ENCODE results near the gene PALLD. TPM values are rescaled to one million over a fixed set of nuclear protein-coding genes. Genes with fewer than 3 reads are reported as not detected.

PALLD gene
- total RNA-seq, 1 donor from 2014 or later = 93.5 TPM

DNA sequence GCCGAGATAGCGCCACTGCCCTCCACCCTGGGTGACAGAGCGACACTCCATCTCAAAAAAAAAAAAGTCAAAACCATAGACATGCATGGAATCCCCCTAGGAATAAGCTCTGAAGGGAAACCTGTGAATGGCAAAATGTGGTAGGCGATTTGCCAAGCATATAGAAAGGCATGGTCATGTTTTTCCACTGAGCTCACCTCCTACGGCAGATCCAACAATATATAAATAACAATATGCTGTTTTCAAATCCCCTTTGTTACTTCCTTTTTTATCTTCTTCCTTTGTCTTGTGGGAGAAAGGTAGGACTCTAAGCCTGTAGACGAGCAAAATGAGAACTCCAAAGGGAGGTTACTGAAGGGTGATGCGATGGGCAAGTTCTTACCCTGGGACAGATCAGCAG is 219.0 kb downstream of the PALLD start:
- no peak overlapping the region for H3K4me3 Mint-ChIP-seq
- H3K27ac Mint-ChIP-seq = no peak overlapping the region
- TF ChIP-seq, protein P1, sequence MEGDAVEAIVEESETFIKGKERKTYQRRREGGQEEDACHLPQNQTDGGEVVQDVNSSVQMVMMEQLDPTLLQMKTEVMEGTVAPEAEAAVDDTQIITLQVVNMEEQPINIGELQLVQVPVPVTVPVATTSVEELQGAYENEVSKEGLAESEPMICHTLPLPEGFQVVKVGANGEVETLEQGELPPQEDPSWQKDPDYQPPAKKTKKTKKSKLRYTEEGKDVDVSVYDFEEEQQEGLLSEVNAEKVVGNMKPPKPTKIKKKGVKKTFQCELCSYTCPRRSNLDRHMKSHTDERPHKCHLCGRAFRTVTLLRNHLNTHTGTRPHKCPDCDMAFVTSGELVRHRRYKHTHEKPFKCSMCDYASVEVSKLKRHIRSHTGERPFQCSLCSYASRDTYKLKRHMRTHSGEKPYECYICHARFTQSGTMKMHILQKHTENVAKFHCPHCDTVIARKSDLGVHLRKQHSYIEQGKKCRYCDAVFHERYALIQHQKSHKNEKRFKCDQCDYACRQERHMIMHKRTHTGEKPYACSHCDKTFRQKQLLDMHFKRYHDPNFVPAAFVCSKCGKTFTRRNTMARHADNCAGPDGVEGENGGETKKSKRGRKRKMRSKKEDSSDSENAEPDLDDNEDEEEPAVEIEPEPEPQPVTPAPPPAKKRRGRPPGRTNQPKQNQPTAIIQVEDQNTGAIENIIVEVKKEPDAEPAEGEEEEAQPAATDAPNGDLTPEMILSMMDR (conservative IDR thresholded peaks at IDR 0.05) = no peak
- H3K27me3 Mint-ChIP-seq = no peaks in the 10 kb centered on the region
- peaks cover 35% of the 10 kb centered on the region for H3K36me3 Mint-ChIP-seq
- no peaks in the 10 kb centered on the region for H3K9me3 Mint-ChIP-seq
- peaks cover 16% of the 10 kb centered on the region for H3K4me1 Mint-ChIP-seq (ENCODE audit: unreplicated experiment)
- DNase-seq (ENCODE audit: extremely low spot score, unreplicated experiment) = no peak

DNA sequence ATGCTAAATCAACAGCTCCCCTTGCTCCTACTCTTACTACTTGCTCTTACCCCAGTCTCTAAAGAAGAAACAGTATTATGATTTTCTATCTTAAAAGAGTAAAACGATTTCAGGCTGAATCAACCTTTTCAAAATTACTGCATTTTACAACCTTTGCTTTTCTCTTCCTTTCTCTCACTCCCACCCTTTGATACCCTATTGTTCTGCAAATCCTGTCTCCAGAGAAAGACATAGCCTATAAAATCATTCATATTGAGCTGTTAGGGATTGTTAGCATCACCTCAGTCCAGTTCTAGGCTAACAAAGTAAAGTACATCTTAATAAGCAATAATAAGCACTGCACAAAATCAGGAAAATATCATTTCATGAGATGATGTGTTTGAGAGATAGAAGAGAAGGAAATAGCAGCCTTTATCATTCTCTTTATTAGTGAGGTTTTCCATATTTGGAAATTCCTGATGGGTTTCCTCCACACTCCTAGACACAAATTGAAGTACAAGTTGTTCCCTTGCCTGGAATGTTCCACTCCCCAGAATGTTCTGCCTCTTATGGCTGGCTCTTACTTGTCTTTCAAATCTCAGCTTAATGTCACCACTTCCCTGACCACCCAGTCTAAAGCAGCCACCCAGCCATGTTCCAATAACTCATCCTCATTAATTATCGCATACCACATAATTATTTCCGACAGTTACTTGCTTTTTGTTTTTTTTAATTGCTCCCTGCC is 219.7 kb downstream of the PALLD start:
- peaks cover 33% of the 10 kb centered on the region for H3K36me3 Mint-ChIP-seq
- H3K9me3 Mint-ChIP-seq = no peaks in the 10 kb centered on the region
- no peak for DNase-seq (ENCODE audit: extremely low spot score, unreplicated experiment)
- peaks cover 13% of the 10 kb centered on the region for H3K4me1 Mint-ChIP-seq (ENCODE audit: unreplicated experiment)
- H3K4me3 Mint-ChIP-seq = no peak overlapping the region
- no peak overlapping the region for H3K27ac Mint-ChIP-seq
- TF ChIP-seq, protein P1 (conservative IDR thresholded peaks at IDR 0.05) = no peak
- H3K27me3 Mint-ChIP-seq = no peaks in the 10 kb centered on the region

DNA sequence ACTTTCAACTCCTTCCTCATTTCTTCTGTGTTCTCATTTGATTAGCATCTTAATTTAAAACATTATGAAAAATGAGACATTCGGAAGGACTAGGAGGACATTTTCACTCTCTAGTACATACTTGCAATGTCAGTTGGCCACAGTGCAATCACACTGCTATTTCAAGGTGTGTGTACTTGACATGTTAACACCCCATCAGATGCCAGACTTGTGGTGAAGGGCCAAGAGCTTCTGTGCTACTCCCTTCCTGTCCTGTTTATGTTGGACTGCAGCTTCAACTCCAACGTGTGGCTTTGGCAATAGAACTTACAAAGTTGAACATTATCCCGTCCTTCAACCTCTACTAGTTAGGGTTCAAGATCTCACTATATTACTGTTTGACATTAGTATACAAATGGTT is 221.0 kb downstream of the PALLD start:
- no peak for DNase-seq (ENCODE audit: extremely low spot score, unreplicated experiment)
- Mint-ChIP-seq H3K4me1 (ENCODE audit: unreplicated experiment) (peaks cover 4% of the 10 kb centered on the region), H3K4me3 (no peak overlapping the region), H3K9me3 (peaks cover 4% of the 10 kb centered on the region), H3K36me3 (peaks cover 30% of the 10 kb centered on the region), H3K27ac (no peak overlapping the region), H3K27me3 (no peaks in the 10 kb centered on the region)
- TF ChIP-seq, protein P1 (conservative IDR thresholded peaks at IDR 0.05) = no peak

DNA sequence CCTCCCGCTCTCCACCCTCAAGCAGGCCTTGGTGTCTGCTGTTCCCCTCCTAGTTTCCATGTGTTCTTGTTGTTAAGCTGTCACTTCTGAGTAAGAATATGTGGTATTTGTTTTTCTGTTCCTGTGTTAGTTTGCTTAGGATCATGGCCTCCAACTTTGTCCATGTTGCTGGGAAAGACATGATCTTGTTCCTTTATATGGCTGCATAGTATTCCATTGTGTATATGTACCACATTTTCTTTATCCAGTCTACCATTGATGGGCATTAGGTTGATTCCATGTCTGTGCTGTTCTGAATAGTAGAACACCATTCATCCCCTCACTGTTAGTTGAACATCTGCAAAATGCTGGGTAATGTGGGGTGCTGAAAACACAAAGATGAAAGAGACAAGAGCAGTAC is 222.9 kb downstream of the PALLD start:
- Mint-ChIP-seq H3K4me3 (no peak overlapping the region), H3K9me3 (peaks cover 7% of the 10 kb centered on the region), H3K36me3 (peaks cover 34% of the 10 kb centered on the region), H3K4me1 (ENCODE audit: unreplicated experiment) (no peaks in the 10 kb centered on the region), H3K27me3 (no peaks in the 10 kb centered on the region), H3K27ac (no peak overlapping the region)
- DNase-seq (ENCODE audit: extremely low spot score, unreplicated experiment) = no peak
- TF ChIP-seq, protein P1 (conservative IDR thresholded peaks at IDR 0.05) = no peak

DNA sequence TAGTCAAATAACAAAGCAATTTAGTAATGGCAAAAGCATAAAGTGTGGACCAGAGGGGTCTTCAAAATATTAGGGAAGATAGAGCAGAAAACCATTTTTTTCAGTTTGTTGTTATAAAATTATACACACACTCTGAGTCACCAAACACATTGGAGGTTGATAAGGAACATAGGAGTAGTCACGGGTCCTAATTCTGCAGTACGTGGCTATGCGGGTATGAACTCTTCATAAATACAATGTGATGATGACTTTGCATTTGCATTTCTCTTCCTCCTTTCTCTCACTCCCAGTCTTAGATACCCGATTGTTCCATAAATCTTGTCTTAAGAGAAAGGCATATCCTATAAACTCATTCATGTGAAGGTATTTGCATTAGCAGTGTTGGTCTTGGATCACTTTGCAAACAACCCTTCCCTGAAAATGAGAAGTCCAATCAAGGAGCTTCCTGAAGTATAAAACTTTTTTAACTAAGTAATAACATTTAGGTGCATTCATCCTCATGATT is 223.6 kb downstream of the PALLD start:
- H3K36me3 Mint-ChIP-seq = peaks cover 34% of the 10 kb centered on the region
- H3K4me1 Mint-ChIP-seq (ENCODE audit: unreplicated experiment) = no peaks in the 10 kb centered on the region
- no peak overlapping the region for H3K4me3 Mint-ChIP-seq
- TF ChIP-seq, protein P1 (conservative IDR thresholded peaks at IDR 0.05) = no peak
- no peaks in the 10 kb centered on the region for H3K27me3 Mint-ChIP-seq
- no peak overlapping the region for H3K27ac Mint-ChIP-seq
- no peak for DNase-seq (ENCODE audit: extremely low spot score, unreplicated experiment)
- peaks cover 7% of the 10 kb centered on the region for H3K9me3 Mint-ChIP-seq

Data from type B pancreatic cell (in vitro differentiated cells).